PC-9 (cell line): ENCODE data around the gene SLC49A4.

Experiments used
- EZH2 ChIP-seq: fragments of 200-600 bp; sonication (generic); IDR thresholded peaks from 2 replicates; pipeline ENCODE4 v1.8.0; 2017; ENCODE audit warnings: antibody characterized with exemption, low read depth
- TF ChIP-seq, protein P1 (sequence below): fragments of 200-600 bp; sonication (generic); conservative IDR thresholded peaks from 2 replicates; pipeline ENCODE4 v1.6.1; 2017; ENCODE audit warnings: mixed run types, antibody characterized with exemption, mild to moderate bottlenecking, moderate library complexity

DNA sequence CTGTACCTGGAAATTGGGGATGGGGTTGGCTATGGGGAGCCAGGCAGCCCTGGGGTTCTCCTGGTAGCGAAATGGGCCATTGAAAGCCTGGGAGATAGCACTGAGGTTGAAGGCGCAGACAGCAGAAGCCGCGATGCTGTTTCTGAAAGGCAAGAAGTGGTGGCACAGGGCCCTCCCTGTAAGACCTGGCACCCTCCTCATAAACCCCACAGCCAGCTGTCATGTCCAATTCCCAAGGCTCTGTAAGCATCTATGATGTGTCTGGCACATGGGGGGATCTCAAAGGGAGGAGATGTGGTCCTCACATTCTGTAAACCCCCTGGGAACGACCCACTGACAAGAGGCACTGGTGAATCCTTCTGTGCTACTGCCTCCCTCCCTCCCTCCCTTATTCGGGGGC is 128.7 kb downstream of the SLC49A4 start:
- TF ChIP-seq, protein P1, sequence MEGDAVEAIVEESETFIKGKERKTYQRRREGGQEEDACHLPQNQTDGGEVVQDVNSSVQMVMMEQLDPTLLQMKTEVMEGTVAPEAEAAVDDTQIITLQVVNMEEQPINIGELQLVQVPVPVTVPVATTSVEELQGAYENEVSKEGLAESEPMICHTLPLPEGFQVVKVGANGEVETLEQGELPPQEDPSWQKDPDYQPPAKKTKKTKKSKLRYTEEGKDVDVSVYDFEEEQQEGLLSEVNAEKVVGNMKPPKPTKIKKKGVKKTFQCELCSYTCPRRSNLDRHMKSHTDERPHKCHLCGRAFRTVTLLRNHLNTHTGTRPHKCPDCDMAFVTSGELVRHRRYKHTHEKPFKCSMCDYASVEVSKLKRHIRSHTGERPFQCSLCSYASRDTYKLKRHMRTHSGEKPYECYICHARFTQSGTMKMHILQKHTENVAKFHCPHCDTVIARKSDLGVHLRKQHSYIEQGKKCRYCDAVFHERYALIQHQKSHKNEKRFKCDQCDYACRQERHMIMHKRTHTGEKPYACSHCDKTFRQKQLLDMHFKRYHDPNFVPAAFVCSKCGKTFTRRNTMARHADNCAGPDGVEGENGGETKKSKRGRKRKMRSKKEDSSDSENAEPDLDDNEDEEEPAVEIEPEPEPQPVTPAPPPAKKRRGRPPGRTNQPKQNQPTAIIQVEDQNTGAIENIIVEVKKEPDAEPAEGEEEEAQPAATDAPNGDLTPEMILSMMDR = no peak
- no peak for TF ChIP-seq EZH2
